Upper lobe of left lung (tissue), 4 donors: ENCODE results near the gene PRAF2.

Experiments
- CTCF ChIP-seq, 6 experiments: fragments of 450-650 bp in 4 of 6; fragments of 200-600 bp in 2 of 6; sonication (generic) in 2 of 6; IDR thresholded peaks; one replicate each; pipeline ENCODE4 v1.5.1; 2016 to 2019; ENCODE audit warnings: antibody characterized with exemption in 6 of 6
- EP300 ChIP-seq, 4 donors: sonication (generic); formaldehyde crosslinking; IDR thresholded peaks; one replicate each; pipeline ENCODE4 v1.5.1; 2017; ENCODE audit warnings: antibody characterized with exemption in 4 of 4, control low read depth in 2 of 4
- POLR2A ChIP-seq, 4 donors: fragments of 450-650 bp; IDR thresholded peaks; one replicate each; pipeline ENCODE4 v1.5.1; 2016 to 2017; ENCODE audit warnings: antibody characterized with exemption in 4 of 4, mild to moderate bottlenecking in 2 of 4
- POLR2AphosphoS5 ChIP-seq, 2 donors: sonication (generic); formaldehyde crosslinking; IDR thresholded peaks; one replicate each; pipeline ENCODE4 v1.5.1; 2017; ENCODE audit warnings: antibody characterized with exemption in 2 of 2

- TF ChIP-seq CTCF (IDR thresholded peaks at IDR 0.05) (no peak), POLR2A (IDR thresholded peaks at IDR 0.05) (no peak), POLR2AphosphoS5 (IDR thresholded peaks at IDR 0.05) (no peak), EP300 (IDR thresholded peaks at IDR 0.05) (no peak)
Measured at GRCh38 chrX:49066690-49067089, 7.1 kb downstream of the PRAF2 start.
